Heart left ventricle (tissue), 16 donors: ENCODE measurements around the gene BNC2. TPM values are rescaled to one million over a fixed set of nuclear protein-coding genes. Genes with fewer than 3 reads are reported as not detected.
A peak's percentile ranks its signal among the peaks of the same experiment; 100 is the strongest.

Experiments
- ATAC-seq, 4 donors: fragments of 200-7000 bp; cut with Tn5 transposase; one replicate each; pipeline ENCODE4 v1.9.1; 2020 to 2022; ENCODE audit warnings: moderate library complexity in 4 of 4, mild to moderate bottlenecking in 3 of 4, moderate number of reproducible peaks in 1 of 4
- DNase-seq, 5 donors: peaks; one replicate each; pipeline ENCODE4 v3.0.0-alpha.2; 2020
- H3K27ac ChIP-seq, 12 donors: fragments of 200-600 bp; sonication (generic) in 4 of 12; one replicate each; pipeline versions ENCODE4 v1.5.0 to v1.8.0; 2016 to 2022; ENCODE audit warnings: mild to moderate bottlenecking in 2 of 12
- H3K27me3 ChIP-seq, 9 donors: fragments of 200-600 bp; sonication (generic) in 2 of 9; one replicate each; pipeline versions ENCODE4 v1.5.1 to v1.8.0; 2016 to 2022; ENCODE audit warnings: mild to moderate bottlenecking in 3 of 9
- H3K36me3 ChIP-seq, 9 donors: fragments of 200-600 bp; sonication (generic) in 2 of 9; one replicate each; pipeline versions ENCODE4 v1.5.0 to v1.8.0; 2018 to 2022; ENCODE audit warnings: mild to moderate bottlenecking in 2 of 9
- H3K4me1 ChIP-seq, 12 donors: fragments of 200-600 bp; sonication (generic) in 4 of 12; one replicate each; pipeline versions ENCODE4 v1.5.0 to v1.8.0; 2016 to 2022; ENCODE audit warnings: mild to moderate bottlenecking in 3 of 12
- H3K4me3 ChIP-seq, 12 donors: fragments of 200-600 bp; sonication (generic) in 4 of 12; one replicate each; pipeline versions ENCODE4 v1.5.0 to v1.8.0; 2017 to 2022; ENCODE audit warnings: mild to moderate bottlenecking in 9 of 12, moderate library complexity in 4 of 12
- H3K9me3 ChIP-seq, 12 donors: fragments of 200-600 bp; sonication (generic) in 4 of 12; one replicate each; pipeline versions ENCODE4 v1.5.0 to v1.8.0; 2016 to 2022; ENCODE audit warnings: mild to moderate bottlenecking in 1 of 12
- POLR2A ChIP-seq, 2 donors: fragments of 450-650 bp; IDR thresholded peaks; one replicate each; pipeline ENCODE4 v1.6.1; 2017; ENCODE audit warnings: antibody characterized with exemption in 2 of 2, mild to moderate bottlenecking in 2 of 2, moderate library complexity in 2 of 2
- WGBS, 4 donors: extraction: QIAGEN DNeasy Blood & Tissue Kit in 2 of 4; methylation state at CpG; one replicate each; pipeline versions ENCODE4 v1.1.5 to v1.1.7; 2013 to 2018; 5-methylcytosine and 5-hydroxymethylcytosine counted together
- intact Hi-C, 10 donors: fragments of 100-400 bp; cut with DNase I; formaldehyde crosslinking; loops; one replicate each; pipeline versions ENCODE4 v1.11.1 to v1.14.2; 2022
- long read RNA-seq, 3 donors: library from polyadenylated mRNA; unstranded; transcript quantifications; one replicate each; pipeline ENCODE4 v2.0.0, GENCODE V29; 2020 to 2021
- polyA plus RNA-seq, 2 donors: library from polyadenylated mRNA; stranded (reverse); fragments of 200-250 nt; gene quantifications; one replicate each; pipeline ENCODE4 v1.2.3, GENCODE V29; 2013
- total RNA-seq, 9 donors: library from RNA; depleted of rRNA in 2 of 9; stranded (reverse); fragments of >200 nt in 2 of 9; fragmentation: NEBNext Ultra II Directional in 3 of 9; extraction: Animal tissue kit (Norgen Biotek cat#: 25700) in 3 of 9; gene quantifications; one replicate each; pipeline versions ENCODE4 v1.1.0 to v1.2.4, GENCODE V29; 2016 to 2023
- TF ChIP-seq, protein P1 (sequence below), 12 donors: fragments of 200-600 bp; sonication (generic) in 4 of 12; IDR thresholded peaks; one replicate each; pipeline versions ENCODE4 v1.5.0 to v1.8.0; 2018 to 2022; ENCODE audit warnings: antibody characterized with exemption in 12 of 12, mild to moderate bottlenecking in 5 of 12
- donor health status: ischemic (EF 13 %, LVEDD 7.1; RV severe dilation, severe dysfunction).
- donor health status: healthy with polysubstance abuse.
- donor health status: DM: no; HTN: yes; CAD: no.
- donor health status: DM: no; HTN: no; CAD: no.
- donor health status: ischemic (EF 25% LVEDD 6.9; RV normal size, moderate dysfunction).
- donor health status: ischemic (EF 25% LVEDD 5.7; RV mildly dilated, moderate dysfunction).
- donor health status: healthy.
- donor health status: DM: yes; HTN: yes; CAD: no.
- donor health status: ischemic (EF 35%, LVEDD 5.7; RV mildly dilated, moderate dysfunction).
- donor health status: nonischemic (EF 11% LVEDD 7.7; RV severe dilation, severe dysfunction).
- donor health status: DM: yes; HTN: yes; CAD: no.
- donor health status: PGD.
- donor health status: ischemic (EF 29% LVEDD 5.4; RV normal size, mild dysfunction).
- donor health status: nonischemic (EF 23%, LVEDD 6.1; RV moderate dilation, normal function).

Gene BNC2, protein sequence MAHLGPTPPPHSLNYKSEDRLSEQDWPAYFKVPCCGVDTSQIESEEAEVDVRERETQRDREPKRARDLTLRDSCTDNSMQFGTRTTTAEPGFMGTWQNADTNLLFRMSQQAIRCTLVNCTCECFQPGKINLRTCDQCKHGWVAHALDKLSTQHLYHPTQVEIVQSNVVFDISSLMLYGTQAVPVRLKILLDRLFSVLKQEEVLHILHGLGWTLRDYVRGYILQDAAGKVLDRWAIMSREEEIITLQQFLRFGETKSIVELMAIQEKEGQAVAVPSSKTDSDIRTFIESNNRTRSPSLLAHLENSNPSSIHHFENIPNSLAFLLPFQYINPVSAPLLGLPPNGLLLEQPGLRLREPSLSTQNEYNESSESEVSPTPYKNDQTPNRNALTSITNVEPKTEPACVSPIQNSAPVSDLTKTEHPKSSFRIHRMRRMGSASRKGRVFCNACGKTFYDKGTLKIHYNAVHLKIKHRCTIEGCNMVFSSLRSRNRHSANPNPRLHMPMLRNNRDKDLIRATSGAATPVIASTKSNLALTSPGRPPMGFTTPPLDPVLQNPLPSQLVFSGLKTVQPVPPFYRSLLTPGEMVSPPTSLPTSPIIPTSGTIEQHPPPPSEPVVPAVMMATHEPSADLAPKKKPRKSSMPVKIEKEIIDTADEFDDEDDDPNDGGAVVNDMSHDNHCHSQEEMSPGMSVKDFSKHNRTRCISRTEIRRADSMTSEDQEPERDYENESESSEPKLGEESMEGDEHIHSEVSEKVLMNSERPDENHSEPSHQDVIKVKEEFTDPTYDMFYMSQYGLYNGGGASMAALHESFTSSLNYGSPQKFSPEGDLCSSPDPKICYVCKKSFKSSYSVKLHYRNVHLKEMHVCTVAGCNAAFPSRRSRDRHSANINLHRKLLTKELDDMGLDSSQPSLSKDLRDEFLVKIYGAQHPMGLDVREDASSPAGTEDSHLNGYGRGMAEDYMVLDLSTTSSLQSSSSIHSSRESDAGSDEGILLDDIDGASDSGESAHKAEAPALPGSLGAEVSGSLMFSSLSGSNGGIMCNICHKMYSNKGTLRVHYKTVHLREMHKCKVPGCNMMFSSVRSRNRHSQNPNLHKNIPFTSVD
- total RNA-seq (10 to 100 TPM in 2 of 9 donors, 1 to 10 TPM in 7; 2.2 to 27.1 (median 4.0) TPM), polyA plus RNA-seq (under 1 TPM; 0.38 to 0.69 TPM)
- long read RNA-seq, donor 1, partial matches to known transcripts: 1 of 1 reads
- long read RNA-seq, donor 1, other reads (novel, unspliced or antisense): 0 of 1 reads
- long read RNA-seq, donor 2, partial matches to known transcripts: 0 of 2 reads
- long read RNA-seq, donor 2, other reads (novel, unspliced or antisense): 2 of 2 reads
- long read RNA-seq, donor 3, partial matches to known transcripts: 1 of 1 reads
- long read RNA-seq, donor 3, other reads (novel, unspliced or antisense): 0 of 1 reads

DNA sequence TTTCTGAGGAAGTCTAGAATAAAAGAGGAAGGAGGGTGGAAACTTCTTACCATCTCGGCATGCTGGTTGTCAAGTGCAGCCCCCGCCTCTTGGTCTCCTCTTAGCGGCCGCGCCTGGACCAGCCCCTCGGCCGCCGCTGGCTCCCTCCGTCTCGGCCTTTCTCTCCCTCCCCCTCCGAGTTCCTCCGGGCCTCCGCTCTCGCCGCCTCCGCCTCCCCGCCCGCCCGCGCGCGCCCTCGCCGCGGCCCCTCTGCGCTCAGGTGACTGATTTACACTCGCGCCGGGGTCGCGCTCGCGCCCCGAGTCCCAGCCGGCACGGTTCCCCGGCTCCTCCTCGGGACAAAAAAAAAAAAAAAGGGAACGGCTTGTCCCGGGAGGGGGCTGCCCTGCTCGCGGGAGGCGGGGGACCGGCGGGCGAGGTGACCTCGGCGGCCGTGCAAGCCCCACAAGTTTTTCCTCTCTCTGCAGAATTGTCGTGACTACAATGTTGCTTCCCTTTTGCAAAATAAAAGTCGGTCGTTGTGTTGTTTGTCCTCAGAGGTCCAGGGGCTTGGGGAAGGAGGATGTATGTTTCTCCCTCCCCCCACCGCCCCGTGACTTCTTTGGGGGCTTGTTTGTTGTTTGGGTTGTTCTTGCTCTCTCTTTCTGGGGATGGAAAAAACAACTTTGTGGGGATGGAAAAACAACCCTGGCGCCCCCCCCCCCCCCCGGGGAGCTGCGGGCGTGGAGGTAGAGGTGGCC, at the start of gene BNC2:
Gene BNC2, minus strand, starts transcription at position 75 of the 740 bp plus-strand sequence. Its CDS starts 22 bp downstream, at position 53.
- TF ChIP-seq POLR2A (IDR thresholded peaks at IDR 0.05): no peak
- TF ChIP-seq, protein P1, sequence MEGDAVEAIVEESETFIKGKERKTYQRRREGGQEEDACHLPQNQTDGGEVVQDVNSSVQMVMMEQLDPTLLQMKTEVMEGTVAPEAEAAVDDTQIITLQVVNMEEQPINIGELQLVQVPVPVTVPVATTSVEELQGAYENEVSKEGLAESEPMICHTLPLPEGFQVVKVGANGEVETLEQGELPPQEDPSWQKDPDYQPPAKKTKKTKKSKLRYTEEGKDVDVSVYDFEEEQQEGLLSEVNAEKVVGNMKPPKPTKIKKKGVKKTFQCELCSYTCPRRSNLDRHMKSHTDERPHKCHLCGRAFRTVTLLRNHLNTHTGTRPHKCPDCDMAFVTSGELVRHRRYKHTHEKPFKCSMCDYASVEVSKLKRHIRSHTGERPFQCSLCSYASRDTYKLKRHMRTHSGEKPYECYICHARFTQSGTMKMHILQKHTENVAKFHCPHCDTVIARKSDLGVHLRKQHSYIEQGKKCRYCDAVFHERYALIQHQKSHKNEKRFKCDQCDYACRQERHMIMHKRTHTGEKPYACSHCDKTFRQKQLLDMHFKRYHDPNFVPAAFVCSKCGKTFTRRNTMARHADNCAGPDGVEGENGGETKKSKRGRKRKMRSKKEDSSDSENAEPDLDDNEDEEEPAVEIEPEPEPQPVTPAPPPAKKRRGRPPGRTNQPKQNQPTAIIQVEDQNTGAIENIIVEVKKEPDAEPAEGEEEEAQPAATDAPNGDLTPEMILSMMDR (IDR thresholded peaks at IDR 0.05): peak in 1 of 12 donors; percentile 9
- ATAC-seq: peak; percentile 14 to 75 (median 58)
- Histone ChIP-seq H3K4me1 (peaks cover 0 to 29% (median 5%) of the 10 kb centered on the region in 12 donors), H3K4me3 (peak within 1 kb of the TSS; percentile 45 to 92 (median 64)), H3K9me3 (no peaks in the 10 kb centered on the region), H3K36me3 (no peaks in the 10 kb centered on the region), H3K27me3 (peaks cover 3 to 49% (median 24%) of the 10 kb centered on the region in 9 donors), H3K27ac (peak within 1 kb of the TSS; percentile 29 to 92 (median 64))
- 0 to 1% (median 1%) methylated on average over 54 to 58 of the region's 58 CpGs for WGBS, 4 donors
- peak; percentile 41 to 75 (median 52) for DNase-seq
- intact Hi-C loops: no loop called here

DNA sequence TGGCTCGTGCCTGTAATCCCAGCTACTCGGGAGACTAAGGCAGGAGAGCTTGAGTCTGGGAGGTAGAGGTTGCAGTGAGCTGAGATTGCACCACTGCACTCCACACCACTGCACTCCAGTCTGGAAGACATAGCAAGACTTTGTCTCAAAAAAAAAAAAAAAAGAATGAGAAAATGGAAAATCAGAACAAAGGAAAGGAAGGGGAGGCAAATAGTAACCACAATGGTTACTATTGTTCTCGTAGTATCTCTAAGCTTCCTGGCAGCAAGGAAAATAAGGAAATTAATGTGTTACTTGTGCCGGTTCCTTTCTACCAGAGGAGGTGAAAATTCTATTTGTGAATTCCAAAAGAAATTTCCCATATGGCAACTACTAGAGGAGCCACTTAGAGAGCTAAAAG, 48.5 kb upstream of the BNC2 start:
- no peaks in the 10 kb centered on the region for H3K27me3 ChIP-seq
- H3K9me3 ChIP-seq: peaks cover 0 to 1% (median 0%) of the 10 kb centered on the region in 12 donors
- H3K36me3 ChIP-seq: no peaks in the 10 kb centered on the region
- TF ChIP-seq, protein P1 (IDR thresholded peaks at IDR 0.05): no peak
- TF ChIP-seq POLR2A (IDR thresholded peaks at IDR 0.05): no peak
- no peaks in the 10 kb centered on the region for H3K4me1 ChIP-seq
- WGBS, 4 donors: 53 to 64% (median 57%) methylated on average over 4 of the region's 4 CpGs
- DNase-seq: no peak
- intact Hi-C loops: no loop called here
- H3K27ac ChIP-seq: no peak overlapping the region
- no peak overlapping the region for H3K4me3 ChIP-seq
- no peak for ATAC-seq

DNA sequence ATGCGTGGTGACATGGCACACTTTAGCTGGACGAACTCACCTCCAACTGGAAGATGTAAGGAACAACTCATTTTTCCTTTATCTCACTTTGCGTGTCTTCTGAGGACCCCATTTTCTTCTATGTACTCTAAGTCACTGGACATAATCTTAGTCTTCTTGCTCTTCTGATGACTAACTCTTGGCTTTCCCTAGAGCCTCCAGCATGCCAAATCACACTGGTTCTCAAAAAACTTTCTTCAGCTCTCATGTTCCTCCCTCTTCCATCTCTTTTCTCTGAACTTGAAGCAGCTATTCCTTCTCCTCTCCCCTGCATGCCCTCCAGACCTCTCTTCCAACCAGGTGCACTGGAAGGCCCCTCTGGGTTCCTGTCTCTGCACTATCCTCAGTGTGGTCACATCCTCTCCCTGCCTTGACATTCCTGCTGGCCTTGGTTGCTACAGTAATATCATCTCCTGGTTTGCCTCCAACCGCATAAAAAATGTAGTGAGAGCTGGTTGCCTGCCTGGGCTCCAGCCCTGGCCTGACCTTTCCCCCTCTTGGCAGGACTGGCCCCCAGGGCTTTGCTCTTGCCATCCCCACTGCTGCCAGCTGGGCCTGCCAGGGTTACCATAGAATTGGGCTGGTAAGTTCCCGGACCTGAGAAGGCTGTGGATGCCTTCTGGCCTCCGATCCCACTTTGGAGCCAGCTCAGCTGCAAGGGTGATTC, 44.8 kb upstream of the BNC2 start:
- Histone ChIP-seq H3K4me1 (no peaks in the 10 kb centered on the region), H3K9me3 (no peaks in the 10 kb centered on the region), H3K27ac (no peak overlapping the region), H3K4me3 (no peak overlapping the region), H3K27me3 (no peaks in the 10 kb centered on the region), H3K36me3 (no peaks in the 10 kb centered on the region)
- intact Hi-C loops: no loop called here
- 88 to 96% (median 93%) methylated on average over 6 of the region's 6 CpGs for WGBS, 4 donors
- TF ChIP-seq, protein P1 (IDR thresholded peaks at IDR 0.05): no peak
- no peak for TF ChIP-seq POLR2A (IDR thresholded peaks at IDR 0.05)
- no peak for ATAC-seq
- DNase-seq: no peak
